ENCODE results near the gene KRTAP2-2. TPM values are rescaled to one million over a fixed set of nuclear protein-coding genes. Genes with fewer than 3 reads are reported as not detected.
"Not testable (repeated sequence)": the region's sequence is repeated elsewhere in the genome, so short reads cannot be mapped to it uniquely, and the experiment has no call there.

KRTAP2-2 gene
- total and polyA plus RNA-seq, 2 of the 13 experiments (the other 11 are each of a cell fraction or from before 2014, with no cell fraction given) = not detected

DNA sequence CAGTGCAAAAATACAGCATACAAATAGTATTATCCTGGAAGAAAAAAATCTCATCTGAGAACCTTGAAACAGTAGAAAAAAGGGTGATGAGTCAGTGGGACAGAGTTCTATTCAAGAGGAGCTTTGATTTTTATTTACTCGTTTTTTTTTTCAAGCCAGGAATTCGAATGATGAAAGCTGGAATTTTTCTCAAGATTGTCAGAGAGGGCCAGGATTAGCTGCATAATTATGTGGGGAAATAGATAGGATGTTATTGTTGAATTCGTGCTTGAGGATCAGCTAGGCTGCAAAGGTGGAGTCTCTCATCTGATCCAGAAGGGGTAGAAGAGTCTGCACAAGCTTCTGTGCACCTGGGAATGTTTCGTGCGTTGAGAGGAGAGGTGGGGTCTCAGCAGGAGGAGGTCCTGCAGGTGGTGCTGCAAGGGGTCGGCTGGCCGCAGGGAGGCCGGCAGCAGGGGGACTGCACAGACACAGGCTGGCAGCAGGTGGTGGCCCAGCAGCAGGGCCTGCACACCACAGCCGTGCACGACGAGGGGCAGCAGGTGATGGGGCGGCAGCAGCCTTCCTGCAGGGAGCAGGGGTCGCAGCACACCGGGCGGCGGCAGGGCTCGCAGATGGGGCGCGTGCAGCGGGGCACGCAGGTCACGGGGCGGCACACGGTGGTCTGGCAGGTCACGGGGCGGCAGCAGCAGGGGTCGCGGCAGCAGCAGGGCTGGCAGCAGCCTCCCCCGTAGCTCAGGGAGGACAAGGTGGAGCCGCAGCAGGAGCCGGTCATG is 4.4 kb upstream of the KRTAP2-2 start (continued):
- TF ChIP-seq THAP11 (CRISPR knock-in tag; IDR thresholded peaks at IDR 0.05) = 0 out of 2 replicates have a peak, but pooled peaks have one; percentile 18
- TF ChIP-seq HNF4G (IDR thresholded peaks at IDR 0.05; ENCODE audit: borderline replicate concordance, low read depth, low read length) = peak; percentile 49
- TF ChIP-seq HNF4G (CRISPR knock-in tag; IDR thresholded peaks at IDR 0.05; ENCODE audit: borderline replicate concordance, low read depth); CREM (CRISPR knock-in tag; IDR thresholded peaks at IDR 0.05): not testable (repeated sequence)
- peak; percentile 85 for TF ChIP-seq RCOR2 (CRISPR knock-in tag; IDR thresholded peaks at IDR 0.05)
- peak in 1 of 2 experiments; percentile 28; a peak in 1 of 4 replicates for TF ChIP-seq MAFK (conservative IDR thresholded peaks at IDR 0.05 in 1 of 2, IDR thresholded peaks at IDR 0.05 in 1 of 2; ENCODE audit: low read length in 2 of 2)
- TF ChIP-seq, protein P1, sequence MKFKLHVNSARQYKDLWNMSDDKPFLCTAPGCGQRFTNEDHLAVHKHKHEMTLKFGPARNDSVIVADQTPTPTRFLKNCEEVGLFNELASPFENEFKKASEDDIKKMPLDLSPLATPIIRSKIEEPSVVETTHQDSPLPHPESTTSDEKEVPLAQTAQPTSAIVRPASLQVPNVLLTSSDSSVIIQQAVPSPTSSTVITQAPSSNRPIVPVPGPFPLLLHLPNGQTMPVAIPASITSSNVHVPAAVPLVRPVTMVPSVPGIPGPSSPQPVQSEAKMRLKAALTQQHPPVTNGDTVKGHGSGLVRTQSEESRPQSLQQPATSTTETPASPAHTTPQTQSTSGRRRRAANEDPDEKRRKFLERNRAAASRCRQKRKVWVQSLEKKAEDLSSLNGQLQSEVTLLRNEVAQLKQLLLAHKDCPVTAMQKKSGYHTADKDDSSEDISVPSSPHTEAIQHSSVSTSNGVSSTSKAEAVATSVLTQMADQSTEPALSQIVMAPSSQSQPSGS (CRISPR knock-in tag; IDR thresholded peaks at IDR 0.05) = 0 out of 2 replicates have a peak, but pooled peaks have one; percentile 33
- TF ChIP-seq ZNF205 (CRISPR knock-in tag; IDR thresholded peaks at IDR 0.05) = peak; percentile 5; the same call in 1 of the 2 replicates
- peak; percentile 65; the same call in 1 of the 2 replicates for TF ChIP-seq HDAC2 (CRISPR knock-in tag; IDR thresholded peaks at IDR 0.05)
- TF ChIP-seq FOXK1 (CRISPR knock-in tag; IDR thresholded peaks at IDR 0.05; ENCODE audit: borderline replicate concordance, low read depth) = peak; percentile 47; the same call in 1 of the 2 replicates
- TF ChIP-seq SMC3 (IDR thresholded peaks at IDR 0.05; ENCODE audit: low read length) = peak; percentile 18; the same call in 1 of the 2 replicates
- 0 out of 2 replicates have a peak, but pooled peaks have one; percentile 3 for TF ChIP-seq BHLHE40 (IDR thresholded peaks at IDR 0.05; ENCODE audit: low read length)
- peak in 1 of 2 experiments; percentile 38; a peak in 1 of 4 replicates for TF ChIP-seq KLF16 (CRISPR knock-in tag; IDR thresholded peaks at IDR 0.05)
- TF ChIP-seq FOXO1 (CRISPR knock-in tag; IDR thresholded peaks at IDR 0.05) = peak; percentile 34; the same call in 1 of the 2 replicates
- TF ChIP-seq GATAD2A (CRISPR knock-in tag; IDR thresholded peaks at IDR 0.05) = peak; percentile 80
- TF ChIP-seq, protein P2, sequence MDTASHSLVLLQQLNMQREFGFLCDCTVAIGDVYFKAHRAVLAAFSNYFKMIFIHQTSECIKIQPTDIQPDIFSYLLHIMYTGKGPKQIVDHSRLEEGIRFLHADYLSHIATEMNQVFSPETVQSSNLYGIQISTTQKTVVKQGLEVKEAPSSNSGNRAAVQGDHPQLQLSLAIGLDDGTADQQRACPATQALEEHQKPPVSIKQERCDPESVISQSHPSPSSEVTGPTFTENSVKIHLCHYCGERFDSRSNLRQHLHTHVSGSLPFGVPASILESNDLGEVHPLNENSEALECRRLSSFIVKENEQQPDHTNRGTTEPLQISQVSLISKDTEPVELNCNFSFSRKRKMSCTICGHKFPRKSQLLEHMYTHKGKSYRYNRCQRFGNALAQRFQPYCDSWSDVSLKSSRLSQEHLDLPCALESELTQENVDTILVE (CRISPR knock-in tag; IDR thresholded peaks at IDR 0.05) = 0 out of 2 replicates have a peak, but pooled peaks have one; percentile 17
- TF ChIP-seq SIX1 (CRISPR knock-in tag; IDR thresholded peaks at IDR 0.05; ENCODE audit: borderline replicate concordance) = peak; percentile 75; the same call in 1 of the 2 replicates
- peak; percentile 90 for TF ChIP-seq CREM (IDR thresholded peaks at IDR 0.05)
- peak; percentile 56; the same call in 1 of the 2 replicates for TF ChIP-seq BCL6 (CRISPR knock-in tag; IDR thresholded peaks at IDR 0.05)
- 0 out of 2 replicates have a peak, but pooled peaks have one; percentile 40 for TF ChIP-seq ZNF292 (CRISPR knock-in tag; IDR thresholded peaks at IDR 0.05; ENCODE audit: borderline replicate concordance, low read depth)
- TF ChIP-seq ZSCAN29 (CRISPR knock-in tag; conservative IDR thresholded peaks at IDR 0.05) = peak; percentile 63; the same call in 1 of the 2 replicates
- peak; percentile 35; the same call in 1 of the 2 replicates for TF ChIP-seq CREB1 (IDR thresholded peaks at IDR 0.05)
- peak; percentile 67; the same call in 1 of the 2 replicates for TF ChIP-seq CREB1 (CRISPR knock-in tag; IDR thresholded peaks at IDR 0.05)
- TF ChIP-seq, protein P3, sequence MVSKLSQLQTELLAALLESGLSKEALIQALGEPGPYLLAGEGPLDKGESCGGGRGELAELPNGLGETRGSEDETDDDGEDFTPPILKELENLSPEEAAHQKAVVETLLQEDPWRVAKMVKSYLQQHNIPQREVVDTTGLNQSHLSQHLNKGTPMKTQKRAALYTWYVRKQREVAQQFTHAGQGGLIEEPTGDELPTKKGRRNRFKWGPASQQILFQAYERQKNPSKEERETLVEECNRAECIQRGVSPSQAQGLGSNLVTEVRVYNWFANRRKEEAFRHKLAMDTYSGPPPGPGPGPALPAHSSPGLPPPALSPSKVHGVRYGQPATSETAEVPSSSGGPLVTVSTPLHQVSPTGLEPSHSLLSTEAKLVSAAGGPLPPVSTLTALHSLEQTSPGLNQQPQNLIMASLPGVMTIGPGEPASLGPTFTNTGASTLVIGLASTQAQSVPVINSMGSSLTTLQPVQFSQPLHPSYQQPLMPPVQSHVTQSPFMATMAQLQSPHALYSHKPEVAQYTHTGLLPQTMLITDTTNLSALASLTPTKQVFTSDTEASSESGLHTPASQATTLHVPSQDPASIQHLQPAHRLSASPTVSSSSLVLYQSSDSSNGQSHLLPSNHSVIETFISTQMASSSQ (IDR thresholded peaks at IDR 0.05; ENCODE audit: low read depth) = not testable (repeated sequence)
- TF ChIP-seq, protein P3 (CRISPR knock-in tag; IDR thresholded peaks at IDR 0.05; ENCODE audit: borderline replicate concordance) = peak; percentile 36; the same call in 1 of the 2 replicates

All from HepG2 (cell line).